Parathyroid adenoma (tissue), 2 donors: ENCODE measurements around the gene ZNRF4.

ENCODE experiments used
- H2AFZ ChIP-seq: fragments of 300-600 bp; sonication (generic); one replicate; pipeline ENCODE4 v1.7.0; 2017; ENCODE audit warnings: antibody characterized with exemption, mild to moderate bottlenecking
- H3K27ac ChIP-seq: fragments of 300-600 bp; sonication (generic); one replicate; pipeline ENCODE4 v1.7.0; 2017
- H3K27me3 ChIP-seq: fragments of 300-600 bp; sonication (generic); one replicate; pipeline ENCODE4 v1.7.0; 2017; ENCODE audit warnings: low read length; ENCODE audit not compliant: control insufficient read depth, insufficient read depth
- H3K36me3 ChIP-seq: fragments of 300-600 bp; sonication (generic); one replicate; pipeline ENCODE4 v1.7.0; 2017; ENCODE audit warnings: low read length; ENCODE audit not compliant: control insufficient read depth, insufficient read depth
- H3K4me1 ChIP-seq: fragments of 300-600 bp; sonication (generic); one replicate; pipeline ENCODE4 v1.7.0; 2017; ENCODE audit warnings: control low read depth
- H3K4me2 ChIP-seq: fragments of 300-600 bp; sonication (generic); one replicate; pipeline ENCODE4 v1.7.0; 2017; ENCODE audit warnings: low read length
- H3K4me3 ChIP-seq: fragments of 300-600 bp; sonication (generic); one replicate; pipeline ENCODE4 v1.7.0; 2017; ENCODE audit warnings: low read depth, low read length
- H3K79me2 ChIP-seq: fragments of 300-600 bp; sonication (generic); one replicate; pipeline ENCODE4 v1.7.0; 2017; ENCODE audit warnings: control low read depth
- H3K9ac ChIP-seq: fragments of 300-600 bp; sonication (generic); one replicate; pipeline ENCODE4 v1.7.0; 2017; ENCODE audit warnings: mild to moderate bottlenecking
- H3K9me3 ChIP-seq: fragments of 300-600 bp; sonication (generic); one replicate; pipeline ENCODE4 v1.7.0; 2017; ENCODE audit warnings: low read length; ENCODE audit not compliant: control insufficient read depth
- TF ChIP-seq, protein P1 (sequence below): fragments of 300-600 bp; sonication (generic); IDR thresholded peaks from one replicate; pipeline ENCODE4 v1.7.0; 2017; ENCODE audit warnings: antibody characterized with exemption, mild to moderate bottlenecking
- donor health status: primary hyperparathyroidism.

The ZNRF4 gene

DNA sequence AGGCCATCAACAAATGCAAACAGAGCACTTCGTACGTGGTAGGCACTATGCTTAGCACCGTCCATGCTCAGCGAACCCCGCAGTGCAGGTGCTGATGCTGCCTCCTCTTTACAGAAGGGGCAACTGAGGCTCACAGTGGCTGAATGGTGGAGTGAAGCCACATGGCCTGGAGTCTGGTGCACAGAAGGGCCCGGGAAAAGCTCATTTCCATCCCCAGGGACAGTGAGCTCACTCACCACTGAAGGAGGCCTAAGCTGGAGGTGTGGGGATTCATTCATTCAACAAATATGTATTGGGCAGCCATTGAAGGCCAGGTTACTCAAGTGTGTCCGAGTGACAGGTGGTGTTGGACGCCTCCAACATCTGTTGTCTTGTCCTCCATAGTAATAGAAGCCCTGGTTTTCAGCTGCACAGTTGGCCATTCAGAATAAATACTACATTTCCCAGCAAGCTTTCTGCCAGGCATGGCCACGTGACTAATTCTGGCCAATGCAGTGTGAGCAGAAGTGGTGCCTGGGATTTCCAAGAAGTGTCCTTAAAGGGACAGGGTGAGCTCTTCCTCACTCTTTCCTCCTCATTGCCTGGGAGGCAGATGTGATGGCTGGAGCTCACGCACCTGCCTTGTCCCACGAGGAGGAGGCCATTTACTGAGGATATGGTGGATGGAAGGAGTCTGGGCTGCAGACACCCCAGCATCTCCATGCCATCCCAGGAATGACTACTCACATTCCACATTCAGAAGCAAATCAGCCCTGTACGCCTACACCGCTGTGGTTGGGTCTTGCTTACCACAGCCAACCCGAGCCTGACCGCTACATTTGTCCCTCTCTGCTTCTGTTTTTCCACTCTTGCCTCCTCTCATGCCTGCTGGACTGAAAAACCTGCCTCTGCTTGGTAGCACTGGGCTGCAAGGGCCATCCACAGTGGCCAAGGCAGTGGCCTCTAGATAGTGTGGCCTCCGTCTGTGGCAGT, 2.3 kb upstream of the ZNRF4 start:
- Histone ChIP-seq H3K4me2 (no peak overlapping the region), H3K4me3 (no peak overlapping the region), H3K27ac (no peak overlapping the region), H3K27me3 (no peaks in the 10 kb centered on the region), H2AFZ (no peak overlapping the region), H3K4me1 (no peaks in the 10 kb centered on the region), H3K36me3 (no peaks in the 10 kb centered on the region), H3K9ac (no peak overlapping the region), H3K9me3 (no peaks in the 10 kb centered on the region), H3K79me2 (no peaks in the 10 kb centered on the region)
- TF ChIP-seq, protein P1, sequence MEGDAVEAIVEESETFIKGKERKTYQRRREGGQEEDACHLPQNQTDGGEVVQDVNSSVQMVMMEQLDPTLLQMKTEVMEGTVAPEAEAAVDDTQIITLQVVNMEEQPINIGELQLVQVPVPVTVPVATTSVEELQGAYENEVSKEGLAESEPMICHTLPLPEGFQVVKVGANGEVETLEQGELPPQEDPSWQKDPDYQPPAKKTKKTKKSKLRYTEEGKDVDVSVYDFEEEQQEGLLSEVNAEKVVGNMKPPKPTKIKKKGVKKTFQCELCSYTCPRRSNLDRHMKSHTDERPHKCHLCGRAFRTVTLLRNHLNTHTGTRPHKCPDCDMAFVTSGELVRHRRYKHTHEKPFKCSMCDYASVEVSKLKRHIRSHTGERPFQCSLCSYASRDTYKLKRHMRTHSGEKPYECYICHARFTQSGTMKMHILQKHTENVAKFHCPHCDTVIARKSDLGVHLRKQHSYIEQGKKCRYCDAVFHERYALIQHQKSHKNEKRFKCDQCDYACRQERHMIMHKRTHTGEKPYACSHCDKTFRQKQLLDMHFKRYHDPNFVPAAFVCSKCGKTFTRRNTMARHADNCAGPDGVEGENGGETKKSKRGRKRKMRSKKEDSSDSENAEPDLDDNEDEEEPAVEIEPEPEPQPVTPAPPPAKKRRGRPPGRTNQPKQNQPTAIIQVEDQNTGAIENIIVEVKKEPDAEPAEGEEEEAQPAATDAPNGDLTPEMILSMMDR: no peak

GRCh38 chr19:5454743-5455142, 474 bp upstream of the ZNRF4 start:
- Histone ChIP-seq H2AFZ (no peak overlapping the region), H3K9me3 (no peaks in the 10 kb centered on the region), H3K4me2 (no peak overlapping the region), H3K4me1 (no peaks in the 10 kb centered on the region), H3K27me3 (no peaks in the 10 kb centered on the region), H3K27ac (no peak overlapping the region), H3K36me3 (no peaks in the 10 kb centered on the region), H3K79me2 (no peaks in the 10 kb centered on the region), H3K9ac (no peak overlapping the region), H3K4me3 (no peak overlapping the region)
- TF ChIP-seq, protein P1: no peak

GRCh38 chr19:5456130-5456840, 1.1 kb downstream of the ZNRF4 start:
- H3K4me2 ChIP-seq: no peak overlapping the region
- no peak overlapping the region for H3K4me3 ChIP-seq
- H3K27ac ChIP-seq: no peak overlapping the region
- H3K27me3 ChIP-seq: no peaks in the 10 kb centered on the region
- H2AFZ ChIP-seq: no peak overlapping the region
- no peaks in the 10 kb centered on the region for H3K79me2 ChIP-seq
- H3K4me1 ChIP-seq: no peaks in the 10 kb centered on the region
- H3K9ac ChIP-seq: no peak overlapping the region
- no peaks in the 10 kb centered on the region for H3K36me3 ChIP-seq
- TF ChIP-seq, protein P1: no peak
- no peaks in the 10 kb centered on the region for H3K9me3 ChIP-seq

DNA sequence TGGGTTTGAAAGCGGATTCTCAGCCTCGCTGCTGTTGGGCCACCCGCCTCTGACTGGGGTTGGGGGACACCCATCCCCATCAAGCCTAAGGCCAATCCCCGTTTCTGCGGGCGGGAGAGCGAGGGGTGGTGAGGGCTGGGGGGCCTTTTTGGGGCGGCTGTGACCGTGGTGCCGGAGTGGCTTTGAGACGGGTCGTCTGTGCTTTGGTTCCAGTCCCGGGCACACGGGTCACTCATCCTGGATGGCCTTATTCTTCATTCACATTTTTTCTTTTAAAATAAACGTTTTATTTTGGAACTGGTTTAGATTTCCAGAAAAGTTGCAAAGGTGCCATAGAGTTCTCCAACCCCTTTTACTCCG, 1.6 kb downstream of the ZNRF4 start:
- Histone ChIP-seq H3K9me3 (no peaks in the 10 kb centered on the region), H3K27ac (no peak overlapping the region), H3K36me3 (no peaks in the 10 kb centered on the region), H3K4me2 (no peak overlapping the region), H3K9ac (no peak overlapping the region), H3K27me3 (no peaks in the 10 kb centered on the region), H3K4me1 (no peaks in the 10 kb centered on the region), H3K79me2 (no peaks in the 10 kb centered on the region), H2AFZ (no peak overlapping the region), H3K4me3 (no peak overlapping the region)
- TF ChIP-seq, protein P1: no peak
